HG03469 (cell line): ENCODE measurements around the gene DIAPH2.
A peak's percentile ranks its signal among the peaks of the same experiment; 100 is the strongest.

Source experiments
- ATAC-seq: cut with Tn5 transposase; IDR thresholded peaks from one replicate; pipeline ENCODE4 v1.9.1; 2021; ENCODE audit warnings: mild to moderate bottlenecking, moderate library complexity, moderate number of reproducible peaks; ENCODE audit not compliant: unreplicated experiment

The DIAPH2 gene

GRCh38 chrX:97145934-97146333 is 461.3 kb downstream of the DIAPH2 start:
- no peak for ATAC-seq

GRCh38 chrX:97155816-97156215 is 471.2 kb downstream of the DIAPH2 start:
- ATAC-seq = no peak

GRCh38 chrX:97158269-97158668 is 473.6 kb downstream of the DIAPH2 start:
- ATAC-seq = no peak

- no peak for ATAC-seq
These were observed 475.5 kb downstream of the DIAPH2 start for GRCh38 chrX:97159916-97160800.

GRCh38 chrX:97167333-97167732 is 482.7 kb downstream of the DIAPH2 start:
- peak; percentile 64 for ATAC-seq

- no peak for ATAC-seq
These were observed 484.0 kb downstream of the DIAPH2 start for GRCh38 chrX:97168646-97169045.

- ATAC-seq = no peak
These were observed 490.5 kb downstream of the DIAPH2 start for GRCh38 chrX:97175147-97175546.

GRCh38 chrX:97189668-97190067 is 505.0 kb downstream of the DIAPH2 start:
- no peak for ATAC-seq

GRCh38 chrX:97199501-97199900 is 514.9 kb downstream of the DIAPH2 start:
- ATAC-seq = no peak

- no peak for ATAC-seq
These were observed 515.8 kb downstream of the DIAPH2 start for GRCh38 chrX:97200454-97200853.

GRCh38 chrX:97210501-97210900 is 525.9 kb downstream of the DIAPH2 start:
- ATAC-seq = no peak

- ATAC-seq = no peak
These were observed 526.4 kb downstream of the DIAPH2 start for GRCh38 chrX:97211070-97211469.

GRCh38 chrX:97215186-97215585 is 530.5 kb downstream of the DIAPH2 start:
- no peak for ATAC-seq

GRCh38 chrX:97224148-97224547 is 539.5 kb downstream of the DIAPH2 start:
- no peak for ATAC-seq

- no peak for ATAC-seq
These were observed 544.7 kb downstream of the DIAPH2 start for GRCh38 chrX:97229318-97229717.

GRCh38 chrX:97230948-97231347 is 546.3 kb downstream of the DIAPH2 start:
- no peak for ATAC-seq

GRCh38 chrX:97234471-97235081 is 549.9 kb downstream of the DIAPH2 start:
- peak; percentile 99 for ATAC-seq

GRCh38 chrX:97238632-97239031 is 554.0 kb downstream of the DIAPH2 start:
- no peak for ATAC-seq

- no peak for ATAC-seq
These were observed 567.5 kb downstream of the DIAPH2 start for GRCh38 chrX:97252111-97252510.

GRCh38 chrX:97260679-97261078 is 576.0 kb downstream of the DIAPH2 start:
- no peak for ATAC-seq

GRCh38 chrX:97266406-97267121 is 581.9 kb downstream of the DIAPH2 start:
- no peak for ATAC-seq
